Gastrocnemius medialis (tissue), 4 donors: ENCODE measurements around the gene TRAP1. TPM values are rescaled to one million over a fixed set of nuclear protein-coding genes. Genes with fewer than 3 reads are reported as not detected.

Source experiments
- ATAC-seq, 2 donors: fragments of 150-250 bp; one replicate each; pipeline ENCODE4 v1.9.1; 2016
- DNase-seq, 2 donors: peaks; one replicate each; pipeline ENCODE4 v3.0.0-alpha.2; 2019
- H3K27ac ChIP-seq, 4 donors: fragments of 200-600 bp; sonication (generic); 1 replicate in 1 of 4; 2 replicates in 3 of 4; pipeline ENCODE4 v1.5.1; 2016 to 2018; ENCODE audit warnings: mild to moderate bottlenecking in 2 of 4, moderate library complexity in 1 of 4
- H3K27me3 ChIP-seq, 3 donors: fragments of 200-600 bp; sonication (generic) in 2 of 3; 1 replicate in 1 of 3; 2 replicates in 2 of 3; pipeline versions ENCODE4 v1.5.1 to v1.6.0; 2016 to 2019; ENCODE audit warnings: mild to moderate bottlenecking in 1 of 3, moderate library complexity in 1 of 3
- H3K36me3 ChIP-seq, 2 donors: fragments of 200-600 bp; sonication (generic) in 1 of 2; one replicate each; pipeline ENCODE4 v1.5.1; 2017 to 2018
- H3K4me1 ChIP-seq, 2 donors: fragments of 200-600 bp; sonication (generic) in 1 of 2; one replicate each; pipeline ENCODE4 v1.5.1; 2016 to 2017; ENCODE audit warnings: mild to moderate bottlenecking in 2 of 2
- H3K4me3 ChIP-seq, 4 donors: fragments of 200-600 bp; sonication (generic) in 3 of 4; 1 replicate in 1 of 4; 2 replicates in 3 of 4; pipeline ENCODE4 v1.5.1; 2016 to 2019; ENCODE audit warnings: mild to moderate bottlenecking in 2 of 4
- H3K9me3 ChIP-seq, 3 donors: fragments of 200-600 bp; sonication (generic) in 2 of 3; 1 replicate in 1 of 3; 2 replicates in 2 of 3; pipeline ENCODE4 v1.5.1; 2016 to 2019
- POLR2A ChIP-seq, 2 donors: fragments of 450-650 bp; IDR thresholded peaks; one replicate each; pipeline ENCODE4 v1.6.1; 2017; ENCODE audit warnings: antibody characterized with exemption in 2 of 2, mild to moderate bottlenecking in 2 of 2, moderate library complexity in 2 of 2
- in situ Hi-C, 4 donors: fragments of 200-750 bp; cut with MboI; loops; one replicate each; pipeline versions ENCODE4 v1.15.0 to v1.8.0; 2017; ENCODE audit warnings: low sequenced_read_pairs in 4 of 4
- intact Hi-C: fragments of 100-400 bp; cut with DNase I; formaldehyde crosslinking; loops from one replicate; pipeline ENCODE4 v1.15.1; 2023; ENCODE audit warnings: low total_unique reads
- total RNA-seq, 4 donors: library from RNA; depleted of rRNA; stranded (reverse); fragments of >200 nt; gene quantifications; one replicate each; pipeline versions ENCODE4 v1.1.0 to v1.2.3, GENCODE V29; 2016
- TF ChIP-seq, protein P1 (sequence below), 5 experiments: fragments of 450-650 bp in 3 of 5; fragments of 200-600 bp in 2 of 5; sonication (generic) in 2 of 5; IDR thresholded peaks in 4 of 5; conservative IDR thresholded peaks in 1 of 5; 1 replicate in 4 of 5; 2 replicates in 1 of 5; pipeline ENCODE4 v1.5.1; 2016 to 2019; ENCODE audit warnings: antibody characterized with exemption in 5 of 5, mild to moderate bottlenecking in 3 of 5, moderate library complexity in 3 of 5

The TRAP1 gene
- total RNA-seq, 4 donors from 2014 or later: 103 to 140 (median 122) TPM

DNA sequence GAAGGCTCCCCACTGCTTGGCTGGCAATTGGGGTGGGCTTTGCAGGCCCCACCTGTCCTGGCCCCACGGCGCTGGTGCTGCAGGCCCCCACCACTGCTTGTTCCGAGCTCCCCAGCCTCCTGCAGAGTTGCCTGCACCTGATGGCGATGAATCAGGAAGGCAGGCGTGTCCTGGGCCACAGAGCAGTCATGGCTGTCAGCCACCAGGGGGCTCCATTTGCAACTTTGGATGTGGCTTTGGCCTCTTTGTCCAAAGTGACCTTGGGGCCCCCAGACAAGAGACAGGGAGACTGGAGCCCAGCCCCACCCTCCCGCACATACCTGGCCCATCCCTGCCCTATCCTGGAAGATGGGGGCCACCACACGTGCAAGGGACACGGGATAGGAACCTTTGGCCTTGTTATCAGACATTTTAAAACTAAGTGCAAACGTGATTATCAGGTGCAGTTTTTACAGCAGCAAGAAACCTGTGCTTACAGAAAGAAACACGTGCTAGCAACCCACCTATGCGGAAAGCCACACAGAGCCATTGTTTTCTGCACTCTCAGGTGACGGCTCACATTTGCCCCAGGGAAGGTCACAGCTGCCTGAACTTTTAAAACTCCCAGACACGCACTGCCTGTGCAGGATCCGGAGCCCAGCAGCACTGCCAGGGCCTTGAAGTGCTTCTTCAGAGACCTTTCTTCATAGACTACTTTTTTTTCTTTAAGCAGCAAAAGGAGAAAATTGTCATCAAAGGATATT, 62.9 kb downstream of the TRAP1 start, which contains the start of gene DNASE1:
TSS of gene DNASE1 (plus strand) at position 443 of the 743 bp plus-strand sequence. CDS start 683 bp downstream, outside the sequence.
- no peak within 1 kb of the TSS for H3K4me3 ChIP-seq
- ATAC-seq (peak in 1 of 2 donors; percentile 60), DNase-seq (peak; percentile 16 to 42)
- in situ Hi-C loops: no loop called here
- H3K27ac ChIP-seq: no peak within 1 kb of the TSS
- H3K9me3 ChIP-seq: no peaks in the 10 kb centered on the region
- intact Hi-C loops: no loop called here
- no peak for TF ChIP-seq POLR2A (IDR thresholded peaks at IDR 0.05)
- TF ChIP-seq, protein P1, sequence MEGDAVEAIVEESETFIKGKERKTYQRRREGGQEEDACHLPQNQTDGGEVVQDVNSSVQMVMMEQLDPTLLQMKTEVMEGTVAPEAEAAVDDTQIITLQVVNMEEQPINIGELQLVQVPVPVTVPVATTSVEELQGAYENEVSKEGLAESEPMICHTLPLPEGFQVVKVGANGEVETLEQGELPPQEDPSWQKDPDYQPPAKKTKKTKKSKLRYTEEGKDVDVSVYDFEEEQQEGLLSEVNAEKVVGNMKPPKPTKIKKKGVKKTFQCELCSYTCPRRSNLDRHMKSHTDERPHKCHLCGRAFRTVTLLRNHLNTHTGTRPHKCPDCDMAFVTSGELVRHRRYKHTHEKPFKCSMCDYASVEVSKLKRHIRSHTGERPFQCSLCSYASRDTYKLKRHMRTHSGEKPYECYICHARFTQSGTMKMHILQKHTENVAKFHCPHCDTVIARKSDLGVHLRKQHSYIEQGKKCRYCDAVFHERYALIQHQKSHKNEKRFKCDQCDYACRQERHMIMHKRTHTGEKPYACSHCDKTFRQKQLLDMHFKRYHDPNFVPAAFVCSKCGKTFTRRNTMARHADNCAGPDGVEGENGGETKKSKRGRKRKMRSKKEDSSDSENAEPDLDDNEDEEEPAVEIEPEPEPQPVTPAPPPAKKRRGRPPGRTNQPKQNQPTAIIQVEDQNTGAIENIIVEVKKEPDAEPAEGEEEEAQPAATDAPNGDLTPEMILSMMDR (IDR thresholded peaks at IDR 0.05 in 4 of 5, conservative IDR thresholded peaks at IDR 0.05 in 1 of 5): peak; percentile 10 to 66 (median 55)
- no peaks in the 10 kb centered on the region for H3K4me1 ChIP-seq
- no peaks in the 10 kb centered on the region for H3K27me3 ChIP-seq
- H3K36me3 ChIP-seq: peaks cover 0 to 46% of the 10 kb centered on the region in 2 donors

DNA sequence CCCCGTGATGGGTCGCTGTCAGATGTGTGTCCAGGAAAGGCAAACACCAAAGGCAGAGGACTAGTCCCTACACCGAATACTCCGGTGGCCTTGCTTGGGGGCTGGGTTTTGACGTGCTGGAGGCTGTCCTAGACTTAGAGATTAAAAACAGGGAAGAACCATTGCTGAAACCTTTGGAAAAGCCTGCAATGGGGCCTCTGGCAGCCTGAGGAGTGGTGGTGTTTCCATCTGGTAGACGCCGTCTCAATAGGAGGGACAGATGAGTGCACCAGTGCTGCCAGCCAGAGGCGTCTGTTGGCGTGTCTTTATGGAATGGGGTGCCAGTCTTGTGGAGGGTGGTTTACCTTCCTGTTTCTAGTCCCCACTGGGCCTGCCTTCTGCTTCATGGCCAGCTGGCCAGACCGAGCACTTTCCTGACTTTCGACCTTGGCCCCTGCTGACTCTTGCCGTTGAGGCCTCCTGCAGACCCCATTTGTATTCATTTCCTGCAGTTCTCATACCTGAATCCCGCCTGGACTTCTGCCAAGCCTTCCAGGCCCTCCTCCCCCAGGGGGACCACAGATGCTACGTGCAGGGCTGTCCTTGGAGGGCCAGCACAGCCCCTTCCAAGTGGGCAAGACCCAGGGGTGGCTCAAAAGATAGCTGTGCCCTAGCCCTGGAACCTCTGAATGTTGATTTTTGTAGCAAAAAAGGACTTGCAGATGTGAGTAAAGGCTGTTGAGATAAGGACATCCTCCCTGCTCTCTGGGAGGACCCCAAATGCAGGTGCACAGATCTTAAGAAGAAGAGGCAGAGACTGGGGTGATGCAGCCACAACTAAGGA, 64.7 kb downstream of the TRAP1 start:
- Histone ChIP-seq H3K36me3 (peaks cover 0 to 27% of the 10 kb centered on the region in 2 donors), H3K9me3 (no peaks in the 10 kb centered on the region), H3K27me3 (no peaks in the 10 kb centered on the region), H3K27ac (no peak overlapping the region), H3K4me3 (no peak overlapping the region), H3K4me1 (no peaks in the 10 kb centered on the region)
- ATAC-seq: no peak
- in situ Hi-C loops: no loop called here
- TF ChIP-seq, protein P1 (IDR thresholded peaks at IDR 0.05 in 4 of 5, conservative IDR thresholded peaks at IDR 0.05 in 1 of 5): no peak
- no peak for TF ChIP-seq POLR2A (IDR thresholded peaks at IDR 0.05)
- intact Hi-C loops: no loop called here
- DNase-seq: peak in 1 of 2 donors; percentile 8

GRCh38 chr16:3651461-3652372, 65.6 kb downstream of the TRAP1 start:
- H3K36me3 ChIP-seq: peaks cover 0 to 18% of the 10 kb centered on the region in 2 donors
- no peak for ATAC-seq
- no peak overlapping the region for H3K27ac ChIP-seq
- H3K27me3 ChIP-seq: no peaks in the 10 kb centered on the region
- peaks cover 3% of the 10 kb centered on the region in 2 donors for H3K4me1 ChIP-seq
- no peak overlapping the region for H3K4me3 ChIP-seq
- H3K9me3 ChIP-seq: no peaks in the 10 kb centered on the region
- in situ Hi-C loops (no loop called here), intact Hi-C loops (no loop called here)
- DNase-seq: peak in 1 of 2 donors; percentile 3
- no peak for TF ChIP-seq POLR2A (IDR thresholded peaks at IDR 0.05)
- TF ChIP-seq, protein P1 (IDR thresholded peaks at IDR 0.05 in 4 of 5, conservative IDR thresholded peaks at IDR 0.05 in 1 of 5): no peak

DNA sequence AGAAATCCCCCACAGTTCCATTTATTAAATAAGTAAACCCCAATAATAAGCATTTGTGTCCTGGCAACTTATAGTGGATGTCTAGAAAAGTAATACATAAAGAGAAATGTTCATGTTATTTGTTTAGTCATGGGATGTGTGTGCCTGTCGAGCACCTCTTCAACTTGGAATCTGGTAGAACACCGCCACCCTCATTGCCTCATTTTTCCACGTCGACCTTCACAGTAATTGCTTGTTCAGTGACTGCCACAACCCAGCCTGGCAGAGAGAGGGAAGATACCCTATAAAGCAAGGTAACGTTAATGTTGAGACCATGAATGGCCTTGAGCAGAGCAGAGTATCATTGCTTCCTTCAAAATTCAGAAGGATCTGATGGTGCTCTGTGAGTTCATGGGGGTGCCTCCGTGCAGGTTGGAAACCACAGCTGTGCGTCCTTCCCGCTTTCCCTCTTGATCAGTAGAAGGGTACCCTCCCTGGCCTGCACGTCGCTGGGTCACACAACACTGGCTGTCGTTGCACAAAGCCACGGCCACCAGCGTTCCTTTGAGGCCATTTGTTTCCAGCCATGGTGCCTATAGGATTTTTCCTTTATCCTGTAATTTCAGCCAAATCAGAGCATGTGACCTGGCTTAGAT, 66.6 kb downstream of the TRAP1 start:
- TF ChIP-seq POLR2A (IDR thresholded peaks at IDR 0.05): no peak
- TF ChIP-seq, protein P1 (IDR thresholded peaks at IDR 0.05 in 4 of 5, conservative IDR thresholded peaks at IDR 0.05 in 1 of 5): no peak
- no peaks in the 10 kb centered on the region for H3K27me3 ChIP-seq
- intact Hi-C loops: no loop called here
- no peak overlapping the region for H3K4me3 ChIP-seq
- no peaks in the 10 kb centered on the region for H3K9me3 ChIP-seq
- ATAC-seq: no peak
- in situ Hi-C loops: no loop called here
- H3K36me3 ChIP-seq: peaks cover 0 to 15% of the 10 kb centered on the region in 2 donors
- DNase-seq: peak in 1 of 2 donors; percentile 1
- H3K4me1 ChIP-seq: peaks cover 10 to 13% of the 10 kb centered on the region in 2 donors
- H3K27ac ChIP-seq: no peak overlapping the region
